Fibroblast of the aortic adventitia (primary cell): ENCODE measurements around the gene NPHP4. TPM values are rescaled to one million over a fixed set of nuclear protein-coding genes. Genes with fewer than 3 reads are reported as not detected.

Experiments used
- DNase-seq: peaks from one replicate; pipeline ENCODE4 v3.0.0-alpha.2; 2010; ENCODE audit warnings: low read depth
- H3K4me3 ChIP-seq: 2 replicates; pipeline ENCODE4 v1.5.1; 2011; ENCODE audit warnings: low read depth, mild to moderate bottlenecking, control low read depth, low read length, moderate library complexity
- CTCF ChIP-seq: IDR thresholded peaks from 2 replicates; pipeline ENCODE4 v1.5.1; 2011; ENCODE audit warnings: mild to moderate bottlenecking, low read length, control low read depth, inconsistent platforms; ENCODE audit not compliant: insufficient read depth
- total RNA-seq: library from RNA; depleted of rRNA; stranded (reverse); fragments of >200 nt; gene quantifications from 2 replicates; pipeline ENCODE4 v1.2.3, GENCODE V29; 2012; ENCODE audit warnings: low replicate concordance

Gene NPHP4
- 6.9 and 9.6 TPM in 2 replicates for total RNA-seq

DNA sequence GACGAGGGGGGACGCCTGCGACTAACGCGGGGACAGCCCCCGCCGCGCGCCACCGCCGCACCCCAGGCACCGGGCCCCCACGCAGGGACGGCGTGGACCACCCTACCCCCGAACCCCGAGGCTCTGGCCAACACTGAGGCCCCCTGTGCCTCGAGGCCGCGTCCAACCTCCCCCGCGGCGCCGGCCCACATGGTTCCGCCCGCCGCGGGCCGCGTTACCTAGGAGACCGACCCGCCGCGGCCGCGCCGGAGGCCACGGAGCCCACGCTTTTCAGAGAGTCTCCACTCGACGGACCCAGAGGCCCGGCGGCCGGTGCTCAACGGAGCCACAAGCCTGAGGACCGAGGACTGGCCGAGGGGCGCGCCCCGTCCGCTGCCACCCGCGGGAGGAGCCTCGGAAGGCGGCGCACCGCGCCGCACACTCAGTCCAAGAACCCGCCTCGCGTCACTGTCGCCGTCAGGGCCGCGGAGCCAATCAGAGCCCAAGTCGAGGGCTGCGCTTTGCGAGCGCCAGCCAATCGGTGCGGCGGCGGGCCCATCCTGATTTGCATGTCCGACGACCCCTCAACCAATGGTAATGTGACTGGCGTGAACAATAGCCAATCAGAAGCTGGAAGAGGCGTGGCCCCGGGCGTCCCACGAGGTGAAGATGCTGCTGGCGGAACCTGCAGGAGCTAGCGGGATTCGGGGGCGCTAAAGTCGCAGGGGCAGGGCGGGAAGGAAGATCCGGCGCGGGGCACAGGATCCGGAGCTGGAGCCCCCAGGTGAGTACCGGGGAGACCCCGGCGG, at the start of gene NPHP4:
Gene NPHP4 (minus strand): TSS at position 400 of the 788 bp plus-strand sequence. CDS start 6,136 bp downstream, outside the sequence.
- no peak for TF ChIP-seq CTCF
- H3K4me3 ChIP-seq = peak within 1 kb of the TSS; percentile 82
- peak; percentile 100 for DNase-seq

DNA sequence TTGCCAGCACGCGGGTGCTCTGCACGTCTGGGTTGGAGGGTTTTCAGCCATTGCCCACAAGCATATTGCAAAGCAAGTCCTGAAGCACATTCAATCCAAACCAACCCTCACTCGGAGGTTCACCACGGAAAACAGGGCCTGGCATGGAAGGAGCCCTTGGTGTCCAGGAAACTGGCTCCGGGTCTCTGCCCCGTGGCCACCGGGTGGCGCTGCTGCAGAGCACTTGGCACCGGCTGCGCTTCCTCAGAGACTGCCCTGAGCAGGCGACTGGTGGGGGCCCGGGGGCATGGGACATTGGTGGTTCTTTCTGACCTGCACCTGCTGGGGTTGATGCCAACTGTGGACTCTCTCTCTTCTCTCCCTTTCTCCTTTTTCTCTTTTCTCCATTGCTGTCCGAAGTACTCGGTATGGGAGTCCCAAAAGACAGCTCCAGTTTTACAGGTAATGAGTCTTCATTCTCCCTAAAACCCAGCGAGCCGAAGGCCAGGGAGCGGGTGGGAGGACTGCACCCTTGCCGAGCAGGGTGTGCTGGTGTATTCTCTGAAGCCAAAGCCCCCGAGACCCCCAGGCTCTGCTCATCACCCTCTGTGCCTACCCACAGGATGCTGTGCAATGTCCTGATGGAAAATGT, 49.3 kb upstream of the NPHP4 start:
- TF ChIP-seq CTCF = peak; percentile 44
- no peak for DNase-seq
- H3K4me3 ChIP-seq = no peak overlapping the region

DNA sequence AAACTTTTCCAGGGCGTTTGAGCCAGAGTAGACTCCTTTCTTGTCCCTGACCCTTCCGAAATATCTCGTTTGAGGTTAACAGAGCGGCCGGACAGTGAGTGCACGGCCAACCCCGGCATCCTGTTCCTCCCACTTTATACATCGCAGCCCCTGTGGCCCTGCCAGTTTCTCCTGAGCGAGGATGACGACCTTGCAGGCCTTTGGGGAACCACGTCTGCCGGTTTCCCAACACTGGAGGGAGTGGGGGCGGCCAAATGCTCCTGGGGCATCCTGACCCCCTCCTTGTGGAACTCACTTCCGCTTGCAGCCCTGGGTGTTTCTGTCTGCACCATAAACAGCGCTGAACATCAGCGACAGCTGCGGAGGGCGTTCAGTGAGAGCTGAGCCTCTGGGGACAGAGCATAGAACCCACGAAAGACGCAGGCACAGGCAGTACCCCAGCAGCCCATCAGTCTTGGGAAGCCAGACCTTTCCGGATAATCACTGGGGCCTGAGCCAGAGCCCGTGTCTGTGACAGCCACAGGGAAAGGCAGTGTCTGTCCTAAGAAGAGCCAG, 48.7 kb upstream of the NPHP4 start:
- H3K4me3 ChIP-seq = no peak overlapping the region
- no peak for DNase-seq
- no peak for TF ChIP-seq CTCF

DNA sequence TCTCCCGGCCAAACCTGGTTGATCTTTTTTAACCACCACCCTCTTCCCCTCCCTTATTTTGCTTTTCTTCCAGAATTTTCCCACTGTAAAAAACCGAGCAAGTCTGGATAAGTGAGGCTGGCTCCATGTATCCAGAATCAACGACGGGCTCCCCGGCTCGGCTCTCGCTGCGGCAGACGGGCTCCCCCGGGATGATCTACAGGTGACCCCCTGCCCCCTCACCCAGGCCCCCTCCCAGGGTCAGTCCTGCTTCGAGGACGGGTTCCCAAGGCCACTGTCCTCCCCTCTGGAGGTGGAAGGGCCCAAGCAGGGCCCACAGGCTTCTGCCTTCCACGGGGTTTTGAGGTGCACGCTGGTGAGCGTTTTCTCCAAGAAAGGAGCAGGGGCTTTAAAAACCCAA, 48.2 kb upstream of the NPHP4 start:
- no peak overlapping the region for H3K4me3 ChIP-seq
- TF ChIP-seq CTCF = no peak

GRCh38 chr1:6039031-6039430, 46.8 kb upstream of the NPHP4 start:
- H3K4me3 ChIP-seq = no peak overlapping the region
- no peak for DNase-seq
- no peak for TF ChIP-seq CTCF

More for the DNA sequence above, 48.2 kb upstream of the NPHP4 start:
- DNase-seq = no peak

- DNase-seq = no peak
- no peak overlapping the region for H3K4me3 ChIP-seq
- TF ChIP-seq CTCF = no peak
Measured at GRCh38 chr1:6038603-6039002, 46.4 kb upstream of the NPHP4 start.
